B cell (primary cell): ENCODE data around the gene PLTP. TPM values are rescaled to one million over a fixed set of nuclear protein-coding genes. Genes with fewer than 3 reads are reported as not detected.
A peak's percentile ranks its signal among the peaks of the same experiment; 100 is the strongest.

Experiments
- ATAC-seq: fragments of 200-7000 bp; cut with Tn5 transposase; one replicate; pipeline ENCODE4 v1.10.0; 2021; ENCODE audit warnings: low read depth, mild to moderate bottlenecking, moderate number of reproducible peaks, moderate library complexity
- CTCF ChIA-PET: fragments of 350-600 bp; sonication (Branson Sonifier 250); formaldehyde crosslinking; loops from one replicate; lab custom pipeline; 2021; ENCODE audit warnings: antibody characterized with exemption, inconsistent platforms; lab: Charles Lee
- POLR2A ChIA-PET: fragments of 350-600 bp; sonication (Branson Sonifier 250); formaldehyde crosslinking; loops from one replicate; lab custom pipeline; 2021; ENCODE audit warnings: antibody characterized with exemption; lab: Charles Lee
- DNase-seq: peaks from one replicate; pipeline ENCODE4 v3.0.0; 2013
- H2AFZ ChIP-seq: 2 replicates; pipeline ENCODE4 v1.6.1; 2012; ENCODE audit warnings: mild to moderate bottlenecking, low read depth, low read length; ENCODE audit not compliant: insufficient read depth, poor library complexity, severe bottlenecking
- H3K27ac ChIP-seq, 2 donors: 1 replicate in 1 of 2; 2 replicates in 1 of 2; pipeline ENCODE4 v1.5.1; 2012 to 2013; ENCODE audit warnings: low read length in 2 of 2, mild to moderate bottlenecking in 2 of 2, moderate library complexity in 1 of 2
- H3K27me3 ChIP-seq, 4 experiments: fragments of 200-600 bp in 1 of 4; sonication (generic) in 1 of 4; replicated peaks in 1 of 4; 1 replicate in 2 of 4; 2 replicates in 2 of 4; pipeline versions ENCODE4 v1.6.1 to v1.7.0; 2013 to 2016; ENCODE audit warnings: low read length in 3 of 4, mild to moderate bottlenecking in 2 of 4, mixed read lengths in 1 of 4, moderate library complexity in 1 of 4; ENCODE audit not compliant: insufficient read depth in 4 of 4, control insufficient read depth in 3 of 4; ENCODE audit errors: control extremely low read depth in 1 of 4
- H3K36me3 ChIP-seq, 2 experiments: replicated peaks in 1 of 2; 1 replicate in 1 of 2; 2 replicates in 1 of 2; pipeline versions ENCODE4 v1.6.1 to v1.7.1; 2013; ENCODE audit warnings: low read length in 1 of 2; ENCODE audit not compliant: insufficient read depth in 2 of 2, control insufficient read depth in 1 of 2; ENCODE audit errors: control extremely low read depth in 1 of 2, extremely low read depth in 1 of 2
- H3K4me1 ChIP-seq, 2 donors: fragments of 200-600 bp in 1 of 2; sonication (generic) in 1 of 2; 1 replicate in 1 of 2; 2 replicates in 1 of 2; pipeline versions ENCODE4 v1.5.1 to v1.6.1; 2013 to 2017; ENCODE audit warnings: low read length in 2 of 2; ENCODE audit not compliant: control insufficient read depth in 2 of 2, insufficient read depth in 2 of 2
- H3K4me2 ChIP-seq: replicated peaks from 2 replicates; pipeline ENCODE3; 2012; ENCODE audit warnings: mild to moderate bottlenecking, low read depth, low read length; ENCODE audit not compliant: poor library complexity, severe bottlenecking
- H3K4me3 ChIP-seq, 5 experiments: fragments of 200-600 bp in 1 of 5; sonication (generic) in 1 of 5; 1 replicate in 3 of 5; 2 replicates in 2 of 5; pipeline versions ENCODE4 v1.5.1 to v1.7.0; 2011 to 2016; ENCODE audit warnings: low read length in 4 of 5, mild to moderate bottlenecking in 4 of 5, low read depth in 2 of 5, control low read depth in 1 of 5, moderate library complexity in 1 of 5; ENCODE audit not compliant: insufficient read depth in 1 of 5; ENCODE audit errors: control extremely low read depth in 1 of 5, extremely low read depth in 1 of 5
- H3K79me2 ChIP-seq: fragments of 200-600 bp; sonication (generic); one replicate; pipeline ENCODE4 v1.6.0; 2016; ENCODE audit warnings: low read length; ENCODE audit not compliant: control insufficient read depth, insufficient read depth
- H3K9ac ChIP-seq: fragments of 200-600 bp; sonication (generic); 2 replicates; pipeline ENCODE4 v1.6.1; 2017; ENCODE audit warnings: mild to moderate bottlenecking, low read length, moderate library complexity
- H3K9me3 ChIP-seq, 3 donors: one replicate each; pipeline versions ENCODE4 v1.6.1 to v1.7.1; 2013; ENCODE audit warnings: low read length in 2 of 3; ENCODE audit not compliant: control insufficient read depth in 2 of 3, insufficient read depth in 1 of 3; ENCODE audit errors: control extremely low read depth in 1 of 3
- H4K20me1 ChIP-seq: 2 replicates; pipeline ENCODE4 v1.6.0; 2012; ENCODE audit warnings: mild to moderate bottlenecking, low read length; ENCODE audit not compliant: insufficient read depth, control insufficient read depth, poor library complexity, severe bottlenecking
- H3K27ac Mint-ChIP-seq: one replicate; pipeline ENCODE4 v1.8.0; 2021; ENCODE audit warnings: mixed read lengths
- H3K27me3 Mint-ChIP-seq: one replicate; pipeline ENCODE4 v1.8.0; 2021; ENCODE audit warnings: mixed read lengths
- H3K4me1 Mint-ChIP-seq: one replicate; pipeline ENCODE4 v1.8.0; 2021; ENCODE audit warnings: mixed read lengths
- H3K4me3 Mint-ChIP-seq: one replicate; pipeline ENCODE4 v1.8.0; 2021; ENCODE audit warnings: mixed read lengths
- H3K9me3 Mint-ChIP-seq: one replicate; pipeline ENCODE4 v1.8.0; 2022; ENCODE audit warnings: mixed read lengths; ENCODE audit not compliant: insufficient read depth
- CTCF ChIP-seq: fragments of 200-600 bp; IDR thresholded peaks from one replicate; pipeline ENCODE4 v1.8.0; 2022; ENCODE audit warnings: antibody characterized with exemption, mild to moderate bottlenecking
- EZH2 ChIP-seq: IDR thresholded peaks from 2 replicates; pipeline ENCODE4 v1.6.1; 2012; ENCODE audit warnings: borderline replicate concordance, low read depth, mild to moderate bottlenecking, moderate library complexity, low read length; ENCODE audit not compliant: insufficient read depth, poor library complexity, severe bottlenecking
- WGBS: methylation state at CpG from one replicate; pipeline ENCODE4 v1.1.5; 2013; ENCODE audit warnings: missing lambda C conversion rate; ENCODE audit not compliant: insufficient coverage; 5-methylcytosine and 5-hydroxymethylcytosine counted together
- intact Hi-C: fragments of 100-400 bp; cut with micrococcal nuclease; formaldehyde crosslinking; loops from one replicate; pipeline ENCODE4 v1.10.0; 2022
- polyA plus RNA-seq: library from polyadenylated mRNA; depleted of rRNA; stranded (reverse); fragments of >200 nt; gene quantifications from 2 replicates; pipeline ENCODE4 v1.2.3, GENCODE V29; 2012
- total RNA-seq, 2 donors: library from RNA; stranded (reverse); fragments of 120-200 nt in 1 of 2; gene quantifications; 1 replicate in 1 of 2; 2 replicates in 1 of 2; pipeline versions ENCODE4 v1.2.3 to v1.2.4, GENCODE V29; 2013 to 2022

The PLTP gene
- total and polyA plus RNA-seq, 2 donors (not counting 1 experiment from before 2014, with no cell fraction given): 1.4 to 4.0 TPM

DNA sequence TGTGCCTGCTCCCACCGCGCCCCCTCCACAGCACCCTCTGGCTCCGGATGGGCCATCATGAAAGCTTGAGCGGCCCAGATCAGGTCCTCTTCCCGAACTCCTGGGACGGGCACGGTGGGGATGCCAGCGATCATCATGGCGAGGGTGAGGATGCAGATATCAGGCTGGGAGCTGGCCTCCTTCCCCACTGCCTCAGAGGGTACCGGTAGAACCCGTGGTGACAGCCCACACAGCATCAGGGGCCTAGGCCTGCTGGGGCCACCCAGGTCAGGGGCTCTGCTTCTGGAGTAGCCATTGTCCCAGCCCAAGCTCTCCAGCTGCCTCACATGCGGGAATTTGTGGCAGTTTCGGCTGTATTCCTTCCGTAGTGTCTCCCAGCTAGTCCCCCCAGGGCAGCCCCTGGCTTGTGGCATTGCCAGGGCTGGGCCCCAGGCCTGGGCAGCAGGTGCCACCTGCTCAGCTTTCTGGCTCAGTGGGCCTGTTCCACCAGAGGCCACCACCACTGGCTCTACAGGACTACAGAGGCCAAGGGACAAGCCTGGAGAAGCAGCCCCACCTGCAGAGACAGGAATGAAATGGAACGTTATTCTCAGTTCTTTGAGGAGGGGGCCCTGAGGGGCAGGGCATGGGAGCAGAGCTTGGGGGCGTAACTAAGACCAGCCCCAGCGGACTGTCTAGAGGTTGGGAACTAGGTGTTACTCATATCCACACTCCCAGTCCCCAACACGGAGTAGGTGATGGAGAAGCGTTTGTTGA is 25.2 kb downstream of the PLTP start:
- no peak for ATAC-seq
- no peak for DNase-seq
- Histone ChIP-seq H4K20me1 (no peaks in the 10 kb centered on the region), H3K4me2 (no peak overlapping the region), H3K79me2 (peaks cover 33% of the 10 kb centered on the region), H3K4me1 (peaks cover 9 to 22% of the 10 kb centered on the region in 2 donors), H3K27ac (no peak overlapping the region), H3K27me3 (no peaks in the 10 kb centered on the region), H2AFZ (no peak overlapping the region), H3K4me3 (no peak overlapping the region), H3K36me3 (peaks cover 0 to 37% of the 10 kb centered on the region in 2 experiments), H3K9ac (no peak overlapping the region), H3K9me3 (no peaks in the 10 kb centered on the region)
- intact Hi-C loops: no loop called here
- 99% methylated on average over 14 of the region's 19 CpGs for WGBS
- POLR2A ChIA-PET: no interaction called here
- H3K4me1 Mint-ChIP-seq: peaks cover 37% of the 10 kb centered on the region
- H3K27ac Mint-ChIP-seq: no peak overlapping the region
- no peak for TF ChIP-seq CTCF
- no peak for TF ChIP-seq EZH2
- no peaks in the 10 kb centered on the region for H3K27me3 Mint-ChIP-seq
- CTCF ChIA-PET: no interaction called here
- no peak overlapping the region for H3K4me3 Mint-ChIP-seq
- no peaks in the 10 kb centered on the region for H3K9me3 Mint-ChIP-seq

- intact Hi-C loops: no loop called here
- WGBS: 95% methylated on average over 9 of the region's 9 CpGs
- ATAC-seq: no peak
Measured at GRCh38 chr20:45883100-45883469, 28.9 kb downstream of the PLTP start.

More at GRCh38 chr20:45883100-45883469, 28.9 kb downstream of the PLTP start:
- Histone ChIP-seq H3K27me3 (no peaks in the 10 kb centered on the region), H3K4me3 (no peak overlapping the region), H3K4me1 (peaks cover 3 to 19% of the 10 kb centered on the region in 2 donors), H3K36me3 (peaks cover 0 to 42% of the 10 kb centered on the region in 2 experiments), H3K79me2 (peaks cover 36% of the 10 kb centered on the region), H3K9ac (no peak overlapping the region), H3K4me2 (no peak overlapping the region), H4K20me1 (no peaks in the 10 kb centered on the region), H3K27ac (no peak overlapping the region), H2AFZ (no peak overlapping the region), H3K9me3 (no peaks in the 10 kb centered on the region)
- Mint-ChIP-seq H3K9me3 (no peaks in the 10 kb centered on the region), H3K27me3 (no peaks in the 10 kb centered on the region), H3K27ac (peak overlapping the region; percentile 65), H3K4me3 (peak overlapping the region; percentile 73), H3K4me1 (peaks cover 33% of the 10 kb centered on the region)
- ChIA-PET POLR2A (interaction anchor here (1.1 to 3.6 kb wide), 2 partner anchors 27 to 51 kb away, joined by 4 to 19 read pairs; partner anchors contain the start of gene PCIF1), CTCF (no interaction called here)
- no peak for TF ChIP-seq EZH2
- no peak for TF ChIP-seq CTCF
- no peak for DNase-seq
